GM12878 (cell line): ENCODE results near the gene RERE. TPM values are rescaled to one million over a fixed set of nuclear protein-coding genes. Genes with fewer than 3 reads are reported as not detected.

Experiments
- MYB ChIP-seq: fragments of 150-350 bp; IDR thresholded peaks from 2 replicates; pipeline ENCODE4 v1.6.1; 2014; ENCODE audit warnings: mild to moderate bottlenecking, low read depth, low read length, borderline replicate concordance
- NFXL1 ChIP-seq: fragments of 450-650 bp; IDR thresholded peaks from 2 replicates; pipeline ENCODE4 v1.6.1; 2017; ENCODE audit warnings: antibody characterized with exemption, mild to moderate bottlenecking, borderline replicate concordance
- NFYA ChIP-seq: IDR thresholded peaks from 2 replicates; pipeline ENCODE4 v1.6.1; 2011; ENCODE audit warnings: low read depth, mild to moderate bottlenecking, low read length, improper control_type of control experiment, borderline replicate concordance
- POLR2AphosphoS2 ChIP-seq: IDR thresholded peaks from 2 replicates; pipeline ENCODE4 v1.6.1; 2011; ENCODE audit warnings: low read depth, mild to moderate bottlenecking, low read length, improper control_type of control experiment, moderate library complexity
- SREBF1 ChIP-seq: IDR thresholded peaks from 2 replicates; pipeline ENCODE4 v1.6.1; 2012; ENCODE audit warnings: mild to moderate bottlenecking, low read length
- YBX1 ChIP-seq: fragments of 450-650 bp; IDR thresholded peaks from 2 replicates; pipeline ENCODE4 v1.6.1; 2016; ENCODE audit warnings: antibody characterized with exemption
- polyA plus RNA-seq, 11 experiments: library from polyadenylated mRNA; depleted of rRNA in 4 of 11; unstranded in 6 of 11; stranded (reverse) in 5 of 11; fragments of >200 nt; fragmentation: Nextera tagmentation in 4 of 11; fragmentation: Illumina TruSeq in 1 of 11; extraction: Ambion mirVana in 4 of 11; extraction: Trizol in 1 of 11; gene quantifications; 1 replicate in 1 of 11; 2 replicates in 10 of 11; pipeline versions ENCODE4 v1.2.1 to v1.2.3, GENCODE V29; 2011 to 2016; ENCODE audit warnings: inconsistent platforms in 2 of 11, missing spikeins in 2 of 11, low read depth in 1 of 11
- total RNA-seq, 4 experiments: library from RNA; depleted of rRNA in 3 of 4; stranded (reverse); fragments of >200 nt in 3 of 4; fragmentation: Illumina TruSeq in 1 of 4; extraction: Trizol in 1 of 4; gene quantifications; 2 replicates each; pipeline versions ENCODE4 v1.2.1 to v1.2.3, GENCODE V29; 2013 to 2021
- TF ChIP-seq, protein P1 (sequence below): fragments of 150-350 bp; IDR thresholded peaks from 2 replicates; pipeline ENCODE4 v1.6.1; 2014; ENCODE audit warnings: mild to moderate bottlenecking, low read depth, low read length
- TF ChIP-seq, protein P2 (sequence below): IDR thresholded peaks from 2 replicates; pipeline ENCODE4 v1.6.1; 2012; ENCODE audit warnings: low read depth, low read length, improper control_type of control experiment
- TF ChIP-seq, protein P3 (sequence below): fragments of 150-350 bp; IDR thresholded peaks from 2 replicates; pipeline ENCODE4 v1.6.1; 2016; ENCODE audit warnings: low read depth, low read length
- TF ChIP-seq, protein P4 (sequence below): fragments of 450-650 bp; IDR thresholded peaks from 2 replicates; pipeline ENCODE4 v1.6.1; 2017; ENCODE audit warnings: mild to moderate bottlenecking, moderate library complexity

Gene RERE
- total and polyA plus RNA-seq, 10 of the 15 experiments (the other 5 are each of a cell fraction or from before 2014, with no cell fraction given), result 5.2 to 60.5 (median 20.2) TPM

DNA sequence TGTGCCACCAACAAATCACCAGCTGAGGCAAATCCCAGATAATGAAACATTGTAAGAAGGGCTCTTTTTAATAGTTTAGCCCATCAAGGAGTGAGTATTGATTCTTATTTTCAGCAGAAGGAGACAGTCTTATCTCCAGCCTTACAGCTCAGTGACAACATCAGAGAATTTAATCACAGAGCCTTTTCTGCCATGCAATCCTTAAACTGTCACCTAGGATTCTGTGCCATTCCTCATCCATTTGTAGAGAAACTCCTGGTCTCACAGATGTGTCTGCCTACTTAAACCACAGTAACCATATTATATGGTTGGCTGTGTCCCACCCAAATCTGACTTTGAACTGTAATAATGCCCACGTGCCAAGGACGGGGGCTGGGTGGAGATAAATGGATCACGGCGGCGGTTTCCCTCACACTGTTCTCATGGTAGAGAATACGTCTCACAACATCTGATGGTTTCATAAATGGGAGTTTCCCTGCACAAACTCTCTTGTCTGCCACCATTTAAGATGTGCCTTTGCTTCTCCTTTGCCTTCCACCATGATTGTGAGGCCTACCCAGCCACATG is 217.7 kb downstream of the RERE start (continued):
- TF ChIP-seq, protein P1, sequence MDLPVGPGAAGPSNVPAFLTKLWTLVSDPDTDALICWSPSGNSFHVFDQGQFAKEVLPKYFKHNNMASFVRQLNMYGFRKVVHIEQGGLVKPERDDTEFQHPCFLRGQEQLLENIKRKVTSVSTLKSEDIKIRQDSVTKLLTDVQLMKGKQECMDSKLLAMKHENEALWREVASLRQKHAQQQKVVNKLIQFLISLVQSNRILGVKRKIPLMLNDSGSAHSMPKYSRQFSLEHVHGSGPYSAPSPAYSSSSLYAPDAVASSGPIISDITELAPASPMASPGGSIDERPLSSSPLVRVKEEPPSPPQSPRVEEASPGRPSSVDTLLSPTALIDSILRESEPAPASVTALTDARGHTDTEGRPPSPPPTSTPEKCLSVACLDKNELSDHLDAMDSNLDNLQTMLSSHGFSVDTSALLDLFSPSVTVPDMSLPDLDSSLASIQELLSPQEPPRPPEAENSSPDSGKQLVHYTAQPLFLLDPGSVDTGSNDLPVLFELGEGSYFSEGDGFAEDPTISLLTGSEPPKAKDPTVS, result no peak
- TF ChIP-seq, protein P2, sequence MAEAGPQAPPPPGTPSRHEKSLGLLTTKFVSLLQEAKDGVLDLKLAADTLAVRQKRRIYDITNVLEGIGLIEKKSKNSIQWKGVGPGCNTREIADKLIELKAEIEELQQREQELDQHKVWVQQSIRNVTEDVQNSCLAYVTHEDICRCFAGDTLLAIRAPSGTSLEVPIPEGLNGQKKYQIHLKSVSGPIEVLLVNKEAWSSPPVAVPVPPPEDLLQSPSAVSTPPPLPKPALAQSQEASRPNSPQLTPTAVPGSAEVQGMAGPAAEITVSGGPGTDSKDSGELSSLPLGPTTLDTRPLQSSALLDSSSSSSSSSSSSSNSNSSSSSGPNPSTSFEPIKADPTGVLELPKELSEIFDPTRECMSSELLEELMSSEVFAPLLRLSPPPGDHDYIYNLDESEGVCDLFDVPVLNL, result no peak
- TF ChIP-seq, protein P3, sequence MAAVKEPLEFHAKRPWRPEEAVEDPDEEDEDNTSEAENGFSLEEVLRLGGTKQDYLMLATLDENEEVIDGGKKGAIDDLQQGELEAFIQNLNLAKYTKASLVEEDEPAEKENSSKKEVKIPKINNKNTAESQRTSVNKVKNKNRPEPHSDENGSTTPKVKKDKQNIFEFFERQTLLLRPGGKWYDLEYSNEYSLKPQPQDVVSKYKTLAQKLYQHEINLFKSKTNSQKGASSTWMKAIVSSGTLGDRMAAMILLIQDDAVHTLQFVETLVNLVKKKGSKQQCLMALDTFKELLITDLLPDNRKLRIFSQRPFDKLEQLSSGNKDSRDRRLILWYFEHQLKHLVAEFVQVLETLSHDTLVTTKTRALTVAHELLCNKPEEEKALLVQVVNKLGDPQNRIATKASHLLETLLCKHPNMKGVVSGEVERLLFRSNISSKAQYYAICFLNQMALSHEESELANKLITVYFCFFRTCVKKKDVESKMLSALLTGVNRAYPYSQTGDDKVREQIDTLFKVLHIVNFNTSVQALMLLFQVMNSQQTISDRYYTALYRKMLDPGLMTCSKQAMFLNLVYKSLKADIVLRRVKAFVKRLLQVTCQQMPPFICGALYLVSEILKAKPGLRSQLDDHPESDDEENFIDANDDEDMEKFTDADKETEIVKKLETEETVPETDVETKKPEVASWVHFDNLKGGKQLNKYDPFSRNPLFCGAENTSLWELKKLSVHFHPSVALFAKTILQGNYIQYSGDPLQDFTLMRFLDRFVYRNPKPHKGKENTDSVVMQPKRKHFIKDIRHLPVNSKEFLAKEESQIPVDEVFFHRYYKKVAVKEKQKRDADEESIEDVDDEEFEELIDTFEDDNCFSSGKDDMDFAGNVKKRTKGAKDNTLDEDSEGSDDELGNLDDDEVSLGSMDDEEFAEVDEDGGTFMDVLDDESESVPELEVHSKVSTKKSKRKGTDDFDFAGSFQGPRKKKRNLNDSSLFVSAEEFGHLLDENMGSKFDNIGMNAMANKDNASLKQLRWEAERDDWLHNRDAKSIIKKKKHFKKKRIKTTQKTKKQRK, result no peak
- TF ChIP-seq MYB (no peak), POLR2AphosphoS2 (no peak), NFXL1 (no peak), NFYA (no peak), YBX1 (no peak), SREBF1 (no peak)
- TF ChIP-seq, protein P4, sequence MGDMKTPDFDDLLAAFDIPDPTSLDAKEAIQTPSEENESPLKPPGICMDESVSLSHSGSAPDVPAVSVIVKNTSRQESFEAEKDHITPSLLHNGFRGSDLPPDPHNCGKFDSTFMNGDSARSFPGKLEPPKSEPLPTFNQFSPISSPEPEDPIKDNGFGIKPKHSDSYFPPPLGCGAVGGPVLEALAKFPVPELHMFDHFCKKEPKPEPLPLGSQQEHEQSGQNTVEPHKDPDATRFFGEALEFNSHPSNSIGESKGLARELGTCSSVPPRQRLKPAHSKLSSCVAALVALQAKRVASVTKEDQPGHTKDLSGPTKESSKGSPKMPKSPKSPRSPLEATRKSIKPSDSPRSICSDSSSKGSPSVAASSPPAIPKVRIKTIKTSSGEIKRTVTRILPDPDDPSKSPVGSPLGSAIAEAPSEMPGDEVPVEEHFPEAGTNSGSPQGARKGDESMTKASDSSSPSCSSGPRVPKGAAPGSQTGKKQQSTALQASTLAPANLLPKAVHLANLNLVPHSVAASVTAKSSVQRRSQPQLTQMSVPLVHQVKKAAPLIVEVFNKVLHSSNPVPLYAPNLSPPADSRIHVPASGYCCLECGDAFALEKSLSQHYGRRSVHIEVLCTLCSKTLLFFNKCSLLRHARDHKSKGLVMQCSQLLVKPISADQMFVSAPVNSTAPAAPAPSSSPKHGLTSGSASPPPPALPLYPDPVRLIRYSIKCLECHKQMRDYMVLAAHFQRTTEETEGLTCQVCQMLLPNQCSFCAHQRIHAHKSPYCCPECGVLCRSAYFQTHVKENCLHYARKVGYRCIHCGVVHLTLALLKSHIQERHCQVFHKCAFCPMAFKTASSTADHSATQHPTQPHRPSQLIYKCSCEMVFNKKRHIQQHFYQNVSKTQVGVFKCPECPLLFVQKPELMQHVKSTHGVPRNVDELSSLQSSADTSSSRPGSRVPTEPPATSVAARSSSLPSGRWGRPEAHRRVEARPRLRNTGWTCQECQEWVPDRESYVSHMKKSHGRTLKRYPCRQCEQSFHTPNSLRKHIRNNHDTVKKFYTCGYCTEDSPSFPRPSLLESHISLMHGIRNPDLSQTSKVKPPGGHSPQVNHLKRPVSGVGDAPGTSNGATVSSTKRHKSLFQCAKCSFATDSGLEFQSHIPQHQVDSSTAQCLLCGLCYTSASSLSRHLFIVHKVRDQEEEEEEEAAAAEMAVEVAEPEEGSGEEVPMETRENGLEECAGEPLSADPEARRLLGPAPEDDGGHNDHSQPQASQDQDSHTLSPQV, result no peak
